Measurements from ENCODE around the gene SDC1. TPM values are rescaled to one million over a fixed set of nuclear protein-coding genes. Genes with fewer than 3 reads are reported as not detected.
"Not testable (repeated sequence)": the region's sequence is repeated elsewhere in the genome, so short reads cannot be mapped to it uniquely, and the experiment has no call there.

SDC1 gene
- total RNA-seq, 2 experiments from 2014 or later, result 0.12 TPM; not detected in 1

DNA sequence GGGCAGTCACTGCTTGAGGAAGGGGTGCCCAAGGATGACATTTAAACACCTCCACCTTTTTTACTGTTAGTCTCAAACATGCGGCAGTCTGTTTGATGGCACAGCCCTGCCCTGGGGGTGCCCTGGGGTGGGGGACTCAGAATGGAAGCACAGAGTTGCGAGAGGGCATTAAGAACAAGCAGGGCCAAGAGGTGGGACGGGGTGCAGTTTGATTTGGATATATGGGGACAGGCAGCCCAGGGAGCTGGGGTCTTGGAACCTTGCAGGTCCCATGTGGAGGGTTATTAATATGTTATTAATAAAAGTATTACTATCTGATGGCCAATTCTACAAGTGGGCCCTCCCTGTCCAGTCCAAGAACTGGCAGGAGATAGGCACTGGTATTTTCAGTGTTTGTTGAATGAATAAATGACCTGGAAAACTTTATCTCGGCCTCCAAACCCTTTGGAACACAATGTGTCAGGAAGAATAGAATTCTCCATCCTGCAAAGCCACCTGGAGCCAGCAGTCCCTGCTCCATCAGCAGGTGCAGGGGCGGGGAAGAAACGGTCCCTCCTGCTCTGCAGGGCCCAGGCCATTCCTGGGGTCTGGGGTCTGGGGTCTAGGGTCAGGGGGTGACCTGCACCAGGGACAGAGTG, 25.2 kb downstream of the SDC1 start:
- Mint-ChIP-seq H3K9me3 (no peaks in the 10 kb centered on the region), H3K27ac (no peak overlapping the region), H3K4me1 (ENCODE audit: low read depth) (no peaks in the 10 kb centered on the region), H3K27me3 (no peaks in the 10 kb centered on the region), H3K4me3 (no peak overlapping the region), H3K36me3 (no peaks in the 10 kb centered on the region)
- CTCF ChIA-PET, result no interaction called here
- DNase-seq, result no peak
- intact Hi-C loops (cut with micrococcal nuclease), result no loop called here
- POLR2A ChIA-PET, result no interaction called here

- intact Hi-C loops (cut with micrococcal nuclease), result no loop called here
- ChIA-PET CTCF (no interaction called here), POLR2A (no interaction called here)
- H3K9me3 Mint-ChIP-seq, result no peaks in the 10 kb centered on the region
- H3K27ac Mint-ChIP-seq, result no peak overlapping the region
- no peak overlapping the region for H3K4me3 Mint-ChIP-seq
- no peaks in the 10 kb centered on the region for H3K27me3 Mint-ChIP-seq
- no peaks in the 10 kb centered on the region for H3K36me3 Mint-ChIP-seq
- H3K4me1 Mint-ChIP-seq (ENCODE audit: low read depth), result no peaks in the 10 kb centered on the region
- no peak for DNase-seq
Measured at GRCh38 chr2:20198796-20199632, 25.9 kb downstream of the SDC1 start.

GRCh38 chr2:20198001-20198400, 26.9 kb downstream of the SDC1 start:
- Mint-ChIP-seq H3K27me3 (no peaks in the 10 kb centered on the region), H3K9me3 (no peaks in the 10 kb centered on the region), H3K4me3 (no peak overlapping the region), H3K27ac (no peak overlapping the region), H3K36me3 (no peaks in the 10 kb centered on the region), H3K4me1 (ENCODE audit: low read depth) (no peaks in the 10 kb centered on the region)
- POLR2A ChIA-PET, result no interaction called here
- intact Hi-C loops (cut with micrococcal nuclease), result no loop called here
- DNase-seq, result no peak
- CTCF ChIA-PET, result no interaction called here

GRCh38 chr2:20197192-20197591, 27.7 kb downstream of the SDC1 start:
- Mint-ChIP-seq H3K36me3 (no peaks in the 10 kb centered on the region), H3K4me3 (no peak overlapping the region), H3K27ac (no peak overlapping the region), H3K9me3 (no peaks in the 10 kb centered on the region), H3K27me3 (no peaks in the 10 kb centered on the region), H3K4me1 (ENCODE audit: low read depth) (no peaks in the 10 kb centered on the region)
- POLR2A ChIA-PET, result no interaction called here
- intact Hi-C loops (cut with micrococcal nuclease), result no loop called here
- CTCF ChIA-PET, result no interaction called here
- no peak for DNase-seq

- no peaks in the 10 kb centered on the region for H3K36me3 Mint-ChIP-seq
- H3K27me3 Mint-ChIP-seq, result no peaks in the 10 kb centered on the region
- H3K4me1 Mint-ChIP-seq (ENCODE audit: low read depth), result no peaks in the 10 kb centered on the region
- ChIA-PET CTCF (interaction anchor here (0.6 kb wide), 1 partner anchor 309 kb away, joined by 3 read pairs; no protein-coding TSS in a partner anchor), POLR2A (no interaction called here)
- no peak overlapping the region for H3K4me3 Mint-ChIP-seq
- intact Hi-C loops (cut with micrococcal nuclease), result no loop called here
- no peak overlapping the region for H3K27ac Mint-ChIP-seq
- no peaks in the 10 kb centered on the region for H3K9me3 Mint-ChIP-seq
- DNase-seq, result no peak
Measured at GRCh38 chr2:20196657-20197161, 28.2 kb downstream of the SDC1 start.

GRCh38 chr2:20196053-20196656, 28.8 kb downstream of the SDC1 start:
- no peak overlapping the region for H3K4me3 Mint-ChIP-seq
- POLR2A ChIA-PET, result no interaction called here

GRCh38 chr2:20195431-20196033, 29.4 kb downstream of the SDC1 start:
- Mint-ChIP-seq H3K27me3 (no peaks in the 10 kb centered on the region), H3K27ac (no peak overlapping the region), H3K36me3 (no peaks in the 10 kb centered on the region), H3K4me1 (ENCODE audit: low read depth) (no peaks in the 10 kb centered on the region), H3K9me3 (no peaks in the 10 kb centered on the region), H3K4me3 (no peak overlapping the region)
- intact Hi-C loops (cut with micrococcal nuclease), result no loop called here
- ChIA-PET CTCF (no interaction called here), POLR2A (no interaction called here)
- DNase-seq, result no peak

More at GRCh38 chr2:20196053-20196656, 28.8 kb downstream of the SDC1 start:
- no peaks in the 10 kb centered on the region for H3K27me3 Mint-ChIP-seq
- H3K27ac Mint-ChIP-seq, result no peak overlapping the region
- H3K36me3 Mint-ChIP-seq, result no peaks in the 10 kb centered on the region
- H3K9me3 Mint-ChIP-seq, result no peaks in the 10 kb centered on the region
- intact Hi-C loops (cut with micrococcal nuclease), result no loop called here
- H3K4me1 Mint-ChIP-seq (ENCODE audit: low read depth), result no peaks in the 10 kb centered on the region
- DNase-seq, result no peak
- CTCF ChIA-PET, result interaction anchor here (0.6 kb wide), 1 partner anchor 309 kb away, joined by 3 read pairs; no protein-coding TSS in a partner anchor

GRCh38 chr2:20195016-20195411, 29.9 kb downstream of the SDC1 start:
- intact Hi-C loops (cut with micrococcal nuclease); H3K27ac Mint-ChIP-seq; CTCF ChIA-PET; H3K36me3 Mint-ChIP-seq; DNase-seq; H3K4me3 Mint-ChIP-seq; H3K4me1 Mint-ChIP-seq (ENCODE audit: low read depth); H3K27me3 Mint-ChIP-seq; H3K9me3 Mint-ChIP-seq; POLR2A ChIA-PET: not testable (repeated sequence)

DNA sequence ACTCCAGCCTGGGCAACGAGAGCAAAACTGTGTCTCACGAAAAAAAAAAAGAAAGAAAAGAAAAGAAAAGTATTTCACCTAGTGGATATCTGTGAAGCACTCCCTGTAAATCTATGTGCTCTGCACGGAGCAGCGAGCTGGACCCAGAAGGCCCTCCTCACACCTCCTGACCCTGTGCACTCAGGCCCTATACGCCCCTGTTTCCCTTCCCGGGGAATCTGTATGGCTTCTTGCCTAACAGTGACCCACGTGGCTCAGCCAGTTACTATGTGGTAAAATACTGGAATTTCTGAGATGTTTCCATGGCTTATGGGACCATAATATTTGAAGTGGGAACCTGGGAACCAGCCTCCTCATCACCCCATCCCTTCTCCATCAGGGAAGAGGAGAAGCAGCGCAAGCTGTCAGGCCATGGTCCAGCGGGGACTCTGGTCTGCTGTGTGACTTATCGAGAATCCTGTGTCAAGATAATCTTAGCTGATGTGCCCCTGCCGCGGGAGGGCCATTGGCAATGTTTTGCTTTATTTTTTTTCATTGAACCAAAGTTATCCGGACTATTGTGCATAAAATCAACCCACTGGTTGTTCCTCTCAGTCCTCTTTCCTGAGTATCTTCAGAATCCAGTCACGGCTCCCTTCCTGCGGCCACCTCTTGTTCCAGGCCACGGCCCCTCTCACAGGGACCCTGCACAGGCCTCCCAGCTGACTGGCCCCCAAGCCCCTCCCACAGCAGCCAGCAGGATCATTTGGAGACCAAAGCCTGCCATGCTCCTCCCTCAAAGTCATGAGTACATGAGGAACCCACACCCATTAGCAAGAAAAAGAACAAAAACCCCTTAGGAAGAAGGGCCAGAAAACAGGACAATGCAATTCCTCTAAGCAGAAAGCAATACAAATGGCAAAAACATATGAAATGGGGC, 30.6 kb downstream of the SDC1 start:
- no peaks in the 10 kb centered on the region for H3K4me1 Mint-ChIP-seq (ENCODE audit: low read depth)
- no peaks in the 10 kb centered on the region for H3K9me3 Mint-ChIP-seq
- H3K36me3 Mint-ChIP-seq, result no peaks in the 10 kb centered on the region
- DNase-seq, result no peak
- H3K27ac Mint-ChIP-seq, result no peak overlapping the region
- ChIA-PET POLR2A (no interaction called here), CTCF (no interaction called here)
- intact Hi-C loops (cut with micrococcal nuclease), result no loop called here
- no peaks in the 10 kb centered on the region for H3K27me3 Mint-ChIP-seq
- no peak overlapping the region for H3K4me3 Mint-ChIP-seq

GRCh38 chr2:20193185-20193584, 31.7 kb downstream of the SDC1 start:
- ChIA-PET POLR2A (no interaction called here), CTCF (no interaction called here)
- intact Hi-C loops (cut with micrococcal nuclease), result no loop called here
- Mint-ChIP-seq H3K4me1 (ENCODE audit: low read depth) (no peaks in the 10 kb centered on the region), H3K9me3 (no peaks in the 10 kb centered on the region), H3K36me3 (no peaks in the 10 kb centered on the region), H3K27me3 (no peaks in the 10 kb centered on the region), H3K27ac (no peak overlapping the region), H3K4me3 (no peak overlapping the region)
- no peak for DNase-seq

GRCh38 chr2:20192781-20193180, 32.1 kb downstream of the SDC1 start:
- POLR2A ChIA-PET, result no interaction called here
- intact Hi-C loops (cut with micrococcal nuclease), result no loop called here
- CTCF ChIA-PET, result no interaction called here
- H3K27ac Mint-ChIP-seq, result no peak overlapping the region
- DNase-seq, result no peak
- H3K27me3 Mint-ChIP-seq, result no peaks in the 10 kb centered on the region
- H3K4me3 Mint-ChIP-seq, result no peak overlapping the region
- H3K4me1 Mint-ChIP-seq (ENCODE audit: low read depth), result no peaks in the 10 kb centered on the region
- no peaks in the 10 kb centered on the region for H3K9me3 Mint-ChIP-seq
- no peaks in the 10 kb centered on the region for H3K36me3 Mint-ChIP-seq

All from activated CD4-positive, alpha-beta memory T cell treated with anti-CD3 and anti-CD28 coated beads for 36 hours (primary cell).